VCaP (cell line): ENCODE measurements around the gene TMPRSS9.

Experiments used
- H3K27ac ChIP-seq: fragments of 450-650 bp; 2 replicates; pipeline ENCODE4 v1.5.1; 2017
- TF ChIP-seq, protein P1 (sequence below): fragments of 450-650 bp; conservative IDR thresholded peaks from 2 replicates; pipeline ENCODE4 v1.5.1; 2017; ENCODE audit warnings: mild to moderate bottlenecking, moderate library complexity

TMPRSS9 gene

DNA sequence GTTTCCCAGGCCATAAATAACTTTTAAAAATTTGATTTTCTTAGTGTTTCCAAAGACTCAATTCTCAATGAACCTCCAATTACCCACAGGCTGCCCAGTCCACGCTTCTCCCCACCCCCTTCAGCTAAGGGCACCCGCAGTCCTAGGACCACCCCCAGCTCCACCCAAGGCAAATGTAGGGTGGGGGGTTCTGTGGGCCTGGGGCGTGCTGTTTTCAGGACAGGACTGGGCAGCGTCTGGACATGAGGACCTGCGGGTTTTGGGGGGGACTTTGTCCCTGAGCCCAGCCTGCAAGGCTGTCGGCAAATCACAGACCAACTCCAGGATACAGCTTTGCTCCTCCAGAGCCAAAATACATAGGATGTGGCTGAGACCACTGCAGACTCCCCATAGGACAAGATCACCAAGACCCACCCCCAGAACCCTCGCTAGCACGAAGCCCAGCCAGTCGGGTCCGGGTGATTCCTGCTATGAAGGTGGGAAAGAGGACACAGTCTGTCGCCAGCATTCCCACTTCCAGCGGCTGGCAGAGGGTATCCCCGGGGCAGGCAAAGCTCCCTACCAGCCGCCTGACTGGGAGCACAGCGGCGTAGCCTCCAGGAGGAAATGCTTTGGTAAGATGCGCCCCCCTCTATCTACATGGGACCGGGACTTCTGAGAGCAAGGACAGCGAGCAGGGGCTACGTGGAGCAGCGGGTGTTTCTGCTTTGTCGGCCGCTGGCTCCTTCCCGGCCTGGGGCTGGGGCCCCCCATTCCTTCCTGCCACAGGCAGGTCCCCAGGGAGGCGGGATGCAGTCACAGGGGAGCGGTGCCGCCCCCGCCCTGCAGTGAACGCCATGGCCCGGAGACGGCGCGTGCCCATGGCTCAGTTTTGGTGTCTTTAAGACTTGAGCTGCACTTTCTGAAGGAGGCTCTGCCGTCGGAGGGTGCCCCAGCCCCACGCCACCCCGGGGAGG is 69.0 kb downstream of the TMPRSS9 start:
- H3K27ac ChIP-seq: peak overlapping the region; percentile 95
- TF ChIP-seq, protein P1, sequence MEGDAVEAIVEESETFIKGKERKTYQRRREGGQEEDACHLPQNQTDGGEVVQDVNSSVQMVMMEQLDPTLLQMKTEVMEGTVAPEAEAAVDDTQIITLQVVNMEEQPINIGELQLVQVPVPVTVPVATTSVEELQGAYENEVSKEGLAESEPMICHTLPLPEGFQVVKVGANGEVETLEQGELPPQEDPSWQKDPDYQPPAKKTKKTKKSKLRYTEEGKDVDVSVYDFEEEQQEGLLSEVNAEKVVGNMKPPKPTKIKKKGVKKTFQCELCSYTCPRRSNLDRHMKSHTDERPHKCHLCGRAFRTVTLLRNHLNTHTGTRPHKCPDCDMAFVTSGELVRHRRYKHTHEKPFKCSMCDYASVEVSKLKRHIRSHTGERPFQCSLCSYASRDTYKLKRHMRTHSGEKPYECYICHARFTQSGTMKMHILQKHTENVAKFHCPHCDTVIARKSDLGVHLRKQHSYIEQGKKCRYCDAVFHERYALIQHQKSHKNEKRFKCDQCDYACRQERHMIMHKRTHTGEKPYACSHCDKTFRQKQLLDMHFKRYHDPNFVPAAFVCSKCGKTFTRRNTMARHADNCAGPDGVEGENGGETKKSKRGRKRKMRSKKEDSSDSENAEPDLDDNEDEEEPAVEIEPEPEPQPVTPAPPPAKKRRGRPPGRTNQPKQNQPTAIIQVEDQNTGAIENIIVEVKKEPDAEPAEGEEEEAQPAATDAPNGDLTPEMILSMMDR: no peak

DNA sequence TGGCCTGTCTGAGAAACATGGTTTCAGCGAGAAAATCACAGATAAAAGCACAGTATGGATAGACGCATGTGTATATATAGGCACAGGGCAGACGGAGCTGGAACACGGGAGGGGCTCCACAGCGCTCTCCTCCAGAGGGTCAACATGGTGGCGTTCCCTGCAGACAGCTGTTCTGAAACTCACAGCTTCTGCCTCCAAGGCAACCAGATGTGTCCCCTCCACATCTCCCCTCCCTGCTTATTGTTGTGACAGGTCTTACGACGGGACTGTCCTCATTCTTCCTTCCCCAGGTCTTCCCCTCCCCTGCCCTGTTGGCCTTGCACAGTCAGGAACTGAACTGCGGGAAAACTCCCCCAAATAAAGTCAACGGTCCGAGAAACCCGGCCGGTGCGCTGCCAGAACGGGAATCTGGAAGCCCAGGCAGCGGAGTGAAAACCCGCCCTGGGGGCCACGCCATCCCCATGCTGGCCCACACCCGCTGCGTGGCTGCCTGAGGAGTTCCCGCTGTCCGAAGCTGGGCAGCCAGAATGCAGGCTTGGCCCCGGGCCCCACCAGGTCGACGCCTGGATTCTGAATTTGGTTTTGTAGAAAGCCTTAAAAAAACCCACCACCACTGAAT is 70.0 kb downstream of the TMPRSS9 start:
- TF ChIP-seq, protein P1: no peak
- H3K27ac ChIP-seq: no peak overlapping the region

DNA sequence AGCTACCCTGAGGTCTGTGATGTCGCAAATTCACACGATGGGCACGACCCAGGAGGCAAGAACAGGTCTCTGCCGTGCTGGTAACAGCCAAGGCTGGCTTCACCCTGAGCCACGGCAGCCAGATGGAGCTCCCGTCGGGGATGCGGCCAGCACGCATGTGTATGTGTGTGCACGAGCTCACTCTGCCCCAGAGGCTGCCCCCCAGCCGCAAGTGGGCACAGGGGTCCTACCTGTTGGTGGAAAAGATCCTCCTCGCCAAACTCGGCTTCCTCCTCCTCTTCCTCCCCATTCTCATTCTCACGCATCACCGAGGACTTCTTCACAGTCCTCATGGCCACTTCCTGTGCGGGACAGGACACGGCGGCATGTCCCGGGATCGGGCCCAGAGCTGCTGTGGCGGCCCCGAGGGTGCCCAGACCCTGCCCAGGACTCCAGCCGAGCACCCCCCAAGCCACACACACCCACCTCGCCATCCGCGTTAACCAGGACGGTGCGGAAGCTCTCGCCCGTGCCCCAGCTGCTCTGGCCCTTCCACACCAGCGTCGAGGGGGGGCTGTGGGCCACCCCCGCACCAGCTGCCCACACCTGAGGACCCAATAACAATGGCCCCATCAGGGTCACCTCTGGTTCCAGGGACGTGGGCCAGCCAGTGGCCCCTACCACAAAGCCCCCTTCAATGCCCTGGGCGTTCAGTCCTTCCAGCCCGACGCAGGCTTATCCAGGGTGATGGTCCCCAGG is 71.4 kb downstream of the TMPRSS9 start:
- no peak overlapping the region for H3K27ac ChIP-seq

DNA sequence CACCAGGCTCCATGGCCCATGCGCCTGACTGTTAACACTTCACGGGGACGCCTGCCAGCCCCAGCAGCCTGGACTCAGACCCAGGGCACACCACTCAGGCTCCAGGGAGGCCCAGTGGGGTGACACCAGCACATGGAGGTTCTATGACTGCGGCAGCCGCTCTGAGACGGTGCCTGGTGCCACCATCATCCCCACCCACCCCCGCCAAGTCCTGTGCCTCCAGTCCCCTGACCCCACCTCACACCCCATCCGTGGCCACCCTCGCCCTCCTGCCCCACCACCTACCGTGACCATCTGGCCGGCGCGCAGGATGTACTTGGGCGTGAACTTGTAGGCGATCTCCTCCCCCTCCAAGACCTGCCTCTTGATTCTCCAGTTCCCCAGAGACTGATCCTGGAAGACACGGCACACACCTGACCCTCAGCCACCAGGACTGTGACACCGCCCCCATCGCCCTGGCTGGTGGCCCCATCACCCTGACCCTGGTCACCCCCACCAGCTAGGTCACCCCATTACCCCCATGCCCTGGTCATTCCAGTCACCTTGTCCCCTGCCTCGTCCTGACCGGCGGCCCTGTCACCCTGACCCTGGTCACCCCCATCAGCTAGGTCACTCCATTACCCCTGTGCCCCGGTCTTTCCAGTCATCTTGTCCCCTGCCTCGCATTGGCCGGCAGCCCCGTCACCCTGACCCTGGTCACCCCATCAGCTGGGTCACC is 72.2 kb downstream of the TMPRSS9 start:
- no peak overlapping the region for H3K27ac ChIP-seq
- TF ChIP-seq, protein P1: no peak

More for the DNA sequence above, 71.4 kb downstream of the TMPRSS9 start:
- TF ChIP-seq, protein P1: no peak

DNA sequence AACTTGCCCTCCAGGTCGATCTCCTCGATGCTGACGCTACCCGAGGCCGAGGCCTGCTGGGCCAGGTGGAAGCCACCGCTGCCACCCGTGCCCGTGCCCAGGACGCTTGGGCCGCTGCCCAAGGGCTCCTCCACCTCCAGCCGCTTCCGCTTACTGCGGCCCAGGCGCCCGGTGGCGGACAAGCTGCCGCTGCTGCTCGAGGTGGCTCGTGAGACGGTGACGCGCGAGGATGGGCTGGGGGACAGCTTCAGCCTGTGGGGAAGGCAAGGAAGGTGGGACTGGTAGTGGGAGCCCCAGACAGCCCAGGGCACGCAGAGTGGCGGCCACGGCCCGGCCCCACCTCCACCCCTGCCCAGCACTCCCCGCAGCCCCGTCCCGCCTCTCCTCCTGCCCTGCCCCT is 73.8 kb downstream of the TMPRSS9 start:
- TF ChIP-seq, protein P1: no peak
- no peak overlapping the region for H3K27ac ChIP-seq

DNA sequence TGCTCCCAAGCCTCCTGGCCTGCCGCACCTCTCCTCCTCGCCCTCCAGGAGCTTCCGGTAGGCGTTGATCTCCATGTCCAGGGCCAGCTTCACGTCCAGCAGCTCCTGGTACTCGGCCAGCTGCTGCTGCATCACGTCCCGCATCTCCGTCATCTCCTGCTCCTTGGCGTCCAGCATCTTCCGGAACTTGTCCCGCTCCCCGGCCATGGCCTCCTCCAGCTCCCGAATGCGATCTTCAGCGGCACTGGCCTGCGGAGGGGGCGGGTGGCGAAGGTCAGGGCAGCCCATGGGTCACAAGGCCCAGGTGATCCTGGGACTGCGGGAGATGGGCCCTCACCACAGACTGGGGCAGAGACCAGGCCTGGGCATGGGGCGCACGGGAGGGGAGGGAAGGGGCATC is 74.2 kb downstream of the TMPRSS9 start:
- no peak overlapping the region for H3K27ac ChIP-seq
- TF ChIP-seq, protein P1: no peak
